OCI-LY1 (cell line): ENCODE measurements around the gene AP4S1.

ENCODE experiments used
- H2AFZ ChIP-seq: fragments of 200-600 bp; sonication (generic), shearing (Covaris generic); 2 replicates; pipeline ENCODE4 v1.6.0; 2014; ENCODE audit warnings: antibody characterized with exemption, mild to moderate bottlenecking, low read length
- H3F3A ChIP-seq: fragments of 200-600 bp; sonication (generic), shearing (Covaris generic); 2 replicates; pipeline ENCODE4 v1.6.0; 2014; ENCODE audit warnings: mild to moderate bottlenecking, antibody characterized with exemption, low read length, moderate library complexity; ENCODE audit not compliant: insufficient read depth
- H3K27ac ChIP-seq: fragments of 200-600 bp; sonication (generic); 2 replicates; pipeline ENCODE4 v1.5.1; 2014; ENCODE audit warnings: low read length, mixed run types, mild to moderate bottlenecking, low read depth; ENCODE audit not compliant: poor library complexity, severe bottlenecking
- H3K27me3 ChIP-seq: fragments of 200-600 bp; sonication (generic); 2 replicates; pipeline ENCODE4 v1.6.0; 2014; ENCODE audit warnings: antibody characterized with exemption, mild to moderate bottlenecking, low read length, moderate library complexity; ENCODE audit not compliant: insufficient read depth
- H3K36me3 ChIP-seq: fragments of 200-600 bp; sonication (generic); 2 replicates; pipeline ENCODE4 v1.6.1; 2014; ENCODE audit warnings: mild to moderate bottlenecking, antibody characterized with exemption, low read length, moderate library complexity, mixed read lengths; ENCODE audit not compliant: insufficient read depth
- H3K4me1 ChIP-seq: fragments of 200-600 bp; sonication (generic); 2 replicates; pipeline ENCODE4 v1.5.1; 2014; ENCODE audit warnings: mild to moderate bottlenecking, low read length, moderate library complexity; ENCODE audit not compliant: insufficient read depth, severe bottlenecking
- H3K4me2 ChIP-seq: fragments of 200-600 bp; sonication (generic), shearing (Covaris generic); 2 replicates; pipeline ENCODE4 v1.6.1; 2014; ENCODE audit warnings: low read length
- H3K4me3 ChIP-seq: fragments of 200-600 bp; sonication (generic); 2 replicates; pipeline ENCODE4 v1.5.1; 2014; ENCODE audit warnings: low read length, low read depth, mild to moderate bottlenecking, mixed read lengths; ENCODE audit not compliant: poor library complexity, severe bottlenecking
- H3K79me2 ChIP-seq: fragments of 200-600 bp; shearing (Covaris generic); 2 replicates; pipeline ENCODE4 v1.6.1; 2016; ENCODE audit warnings: mixed run types, low read length, mixed read lengths; ENCODE audit not compliant: insufficient read depth
- H3K9ac ChIP-seq: fragments of 200-600 bp; sonication (generic), shearing (Covaris generic); 2 replicates; pipeline ENCODE4 v1.6.1; 2014; ENCODE audit warnings: mild to moderate bottlenecking, low read length, mixed read lengths
- H3K9me2 ChIP-seq: fragments of 200-600 bp; sonication (generic), shearing (Covaris generic); 2 replicates; pipeline ENCODE4 v1.6.1; 2014; ENCODE audit warnings: low read depth, mild to moderate bottlenecking, low read length, mixed read lengths
- H3K9me3 ChIP-seq: fragments of 200-600 bp; shearing (Covaris generic); 2 replicates; pipeline ENCODE4 v1.6.1; 2014; ENCODE audit warnings: low read length, mixed read lengths
- H4K20me1 ChIP-seq: fragments of 200-600 bp; sonication (generic), shearing (Covaris generic); 2 replicates; pipeline ENCODE4 v1.6.0; 2016; ENCODE audit warnings: mild to moderate bottlenecking, low read length; ENCODE audit not compliant: insufficient read depth
- EZH2 ChIP-seq: fragments of 200-600 bp; sonication (generic), shearing (Covaris generic); IDR thresholded peaks from 2 replicates; pipeline ENCODE4 v1.8.0; 2017; ENCODE audit warnings: borderline replicate concordance, mixed run types, mild to moderate bottlenecking, antibody characterized with exemption, low read length, moderate library complexity, mixed read lengths
- TF ChIP-seq, protein P1 (sequence below): fragments of 200-600 bp; sonication (generic), shearing (Covaris generic); IDR thresholded peaks from 2 replicates; pipeline ENCODE4 v1.5.1; 2017; ENCODE audit warnings: mild to moderate bottlenecking, antibody characterized with exemption, low read length, moderate library complexity, mixed read lengths

AP4S1 gene

GRCh38 chr14:30995689-30996088 lies 29.8 kb upstream of the AP4S1 start:
- H3K36me3 ChIP-seq, result peaks cover 40% of the 10 kb centered on the region
- H3K9me2 ChIP-seq, result no peaks in the 10 kb centered on the region
- H4K20me1 ChIP-seq, result no peaks in the 10 kb centered on the region; the same call in 1 of the 2 replicates
- TF ChIP-seq, protein P1, sequence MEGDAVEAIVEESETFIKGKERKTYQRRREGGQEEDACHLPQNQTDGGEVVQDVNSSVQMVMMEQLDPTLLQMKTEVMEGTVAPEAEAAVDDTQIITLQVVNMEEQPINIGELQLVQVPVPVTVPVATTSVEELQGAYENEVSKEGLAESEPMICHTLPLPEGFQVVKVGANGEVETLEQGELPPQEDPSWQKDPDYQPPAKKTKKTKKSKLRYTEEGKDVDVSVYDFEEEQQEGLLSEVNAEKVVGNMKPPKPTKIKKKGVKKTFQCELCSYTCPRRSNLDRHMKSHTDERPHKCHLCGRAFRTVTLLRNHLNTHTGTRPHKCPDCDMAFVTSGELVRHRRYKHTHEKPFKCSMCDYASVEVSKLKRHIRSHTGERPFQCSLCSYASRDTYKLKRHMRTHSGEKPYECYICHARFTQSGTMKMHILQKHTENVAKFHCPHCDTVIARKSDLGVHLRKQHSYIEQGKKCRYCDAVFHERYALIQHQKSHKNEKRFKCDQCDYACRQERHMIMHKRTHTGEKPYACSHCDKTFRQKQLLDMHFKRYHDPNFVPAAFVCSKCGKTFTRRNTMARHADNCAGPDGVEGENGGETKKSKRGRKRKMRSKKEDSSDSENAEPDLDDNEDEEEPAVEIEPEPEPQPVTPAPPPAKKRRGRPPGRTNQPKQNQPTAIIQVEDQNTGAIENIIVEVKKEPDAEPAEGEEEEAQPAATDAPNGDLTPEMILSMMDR, result no peak
- TF ChIP-seq EZH2, result no peak
- H3F3A ChIP-seq, result no peaks in the 10 kb centered on the region
- no peak overlapping the region for H3K4me3 ChIP-seq
- H3K4me1 ChIP-seq, result peaks cover 16% of the 10 kb centered on the region
- peaks cover 91% of the 10 kb centered on the region for H3K79me2 ChIP-seq
- H3K9me3 ChIP-seq, result peaks cover 20% of the 10 kb centered on the region
- no peak overlapping the region for H2AFZ ChIP-seq
- H3K4me2 ChIP-seq, result no peak overlapping the region
- H3K27ac ChIP-seq, result no peak overlapping the region
- no peak overlapping the region for H3K9ac ChIP-seq
- no peaks in the 10 kb centered on the region for H3K27me3 ChIP-seq

- H3K4me1 ChIP-seq, result peaks cover 16% of the 10 kb centered on the region
Observed at GRCh38 chr14:30996892-30997659, 28.4 kb upstream of the AP4S1 start.

GRCh38 chr14:30998100-30998706 lies 27.2 kb upstream of the AP4S1 start:
- no peaks in the 10 kb centered on the region; the same call in 1 of the 2 replicates for H4K20me1 ChIP-seq
- no peaks in the 10 kb centered on the region for H3K9me2 ChIP-seq
- H3K36me3 ChIP-seq, result peaks cover 52% of the 10 kb centered on the region
- H3K27ac ChIP-seq, result no peak overlapping the region
- no peak overlapping the region for H3K4me3 ChIP-seq
- H3K27me3 ChIP-seq, result no peaks in the 10 kb centered on the region
- H3F3A ChIP-seq, result no peaks in the 10 kb centered on the region
- H3K79me2 ChIP-seq, result peaks cover 82% of the 10 kb centered on the region
- H3K4me1 ChIP-seq, result peaks cover 16% of the 10 kb centered on the region
- H2AFZ ChIP-seq, result no peak overlapping the region
- H3K4me2 ChIP-seq, result no peak overlapping the region
- peaks cover 22% of the 10 kb centered on the region for H3K9me3 ChIP-seq
- TF ChIP-seq EZH2, result no peak
- TF ChIP-seq, protein P1, result no peak
- no peak overlapping the region for H3K9ac ChIP-seq

More at GRCh38 chr14:30996892-30997659, 28.4 kb upstream of the AP4S1 start:
- Histone ChIP-seq H3K36me3 (peaks cover 47% of the 10 kb centered on the region), H3K9ac (no peak overlapping the region), H3K4me2 (no peak overlapping the region), H3K9me3 (peaks cover 22% of the 10 kb centered on the region), H3K9me2 (no peaks in the 10 kb centered on the region), H3K27ac (no peak overlapping the region), H2AFZ (no peak overlapping the region), H3K4me3 (no peak overlapping the region), H3F3A (no peaks in the 10 kb centered on the region), H3K27me3 (no peaks in the 10 kb centered on the region), H4K20me1 (no peaks in the 10 kb centered on the region; the same call in 1 of the 2 replicates), H3K79me2 (peaks cover 91% of the 10 kb centered on the region)
- TF ChIP-seq, protein P1, result no peak
- no peak for TF ChIP-seq EZH2
